HG02870 (cell line): Measurements from ENCODE around the gene MC5R.
"Not testable (repeated sequence)": the region's sequence is repeated elsewhere in the genome, so short reads cannot be mapped to it uniquely, and the experiment has no call there.

Experiments used
- ATAC-seq: cut with Tn5 transposase; IDR thresholded peaks from one replicate; pipeline ENCODE4 v1.9.1; 2021; ENCODE audit warnings: mild to moderate bottlenecking, moderate library complexity; ENCODE audit not compliant: unreplicated experiment

MC5R gene

DNA sequence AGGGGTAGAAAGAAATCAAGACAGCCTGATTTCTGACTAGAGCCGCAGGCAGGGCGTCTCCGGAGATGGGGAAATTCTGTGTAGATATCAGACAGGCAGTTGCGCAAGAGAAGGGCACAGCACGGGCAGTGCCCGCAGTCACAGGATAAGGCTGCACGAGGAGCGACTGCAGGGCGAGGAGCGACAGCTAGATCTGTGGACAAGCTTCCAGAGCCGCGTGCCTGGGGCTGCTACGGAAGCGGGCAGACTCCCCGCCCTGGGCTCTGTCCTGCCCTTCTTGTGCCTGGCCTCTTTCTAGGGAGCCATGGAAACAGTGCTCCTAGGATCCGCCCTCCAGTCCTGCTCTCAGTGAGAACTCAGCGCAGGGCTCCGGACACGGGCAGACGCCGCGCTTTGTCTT, 12.6 kb downstream of the MC5R start:
- no peak for ATAC-seq

DNA sequence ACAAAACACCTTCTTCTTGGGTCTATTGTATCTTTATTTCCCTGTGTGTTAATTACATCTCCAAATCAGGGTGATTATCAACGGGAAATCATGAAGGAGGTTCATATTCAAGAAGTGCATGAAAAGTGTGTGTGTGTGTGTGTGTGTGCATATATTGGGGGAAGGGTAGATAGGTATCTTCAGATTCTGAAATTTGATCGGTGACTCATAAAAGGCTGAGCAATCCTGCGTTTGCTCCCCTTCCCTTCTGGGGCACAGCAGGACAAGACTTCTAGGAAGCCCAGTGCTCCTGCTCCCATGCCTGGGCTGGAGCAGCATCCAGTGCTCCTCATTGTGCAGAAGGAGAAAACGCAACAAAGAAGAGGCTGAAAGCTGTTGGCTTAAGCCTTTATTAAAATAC, 25.8 kb downstream of the MC5R start:
- ATAC-seq = no peak

DNA sequence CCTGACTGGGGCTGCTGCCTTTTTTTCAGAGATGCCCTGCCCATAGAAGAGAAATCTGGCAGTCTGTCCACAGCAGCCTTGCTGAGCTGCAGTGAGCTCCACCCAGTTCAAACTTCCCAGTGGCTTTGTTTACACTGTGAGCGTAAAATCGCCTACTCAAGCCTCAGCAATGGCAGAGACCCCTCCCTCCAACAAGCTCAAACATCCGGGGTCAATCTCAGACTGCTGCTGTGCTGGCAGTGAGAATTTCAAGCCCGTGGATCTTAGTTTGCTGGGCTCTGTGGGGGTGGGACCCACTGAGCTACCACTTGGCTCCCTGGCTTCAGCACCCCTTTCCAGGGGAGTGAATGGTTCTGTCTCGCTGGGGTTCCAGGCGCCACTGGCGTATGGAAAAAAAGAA, 38.9 kb downstream of the MC5R start:
- not testable (repeated sequence) for ATAC-seq

DNA sequence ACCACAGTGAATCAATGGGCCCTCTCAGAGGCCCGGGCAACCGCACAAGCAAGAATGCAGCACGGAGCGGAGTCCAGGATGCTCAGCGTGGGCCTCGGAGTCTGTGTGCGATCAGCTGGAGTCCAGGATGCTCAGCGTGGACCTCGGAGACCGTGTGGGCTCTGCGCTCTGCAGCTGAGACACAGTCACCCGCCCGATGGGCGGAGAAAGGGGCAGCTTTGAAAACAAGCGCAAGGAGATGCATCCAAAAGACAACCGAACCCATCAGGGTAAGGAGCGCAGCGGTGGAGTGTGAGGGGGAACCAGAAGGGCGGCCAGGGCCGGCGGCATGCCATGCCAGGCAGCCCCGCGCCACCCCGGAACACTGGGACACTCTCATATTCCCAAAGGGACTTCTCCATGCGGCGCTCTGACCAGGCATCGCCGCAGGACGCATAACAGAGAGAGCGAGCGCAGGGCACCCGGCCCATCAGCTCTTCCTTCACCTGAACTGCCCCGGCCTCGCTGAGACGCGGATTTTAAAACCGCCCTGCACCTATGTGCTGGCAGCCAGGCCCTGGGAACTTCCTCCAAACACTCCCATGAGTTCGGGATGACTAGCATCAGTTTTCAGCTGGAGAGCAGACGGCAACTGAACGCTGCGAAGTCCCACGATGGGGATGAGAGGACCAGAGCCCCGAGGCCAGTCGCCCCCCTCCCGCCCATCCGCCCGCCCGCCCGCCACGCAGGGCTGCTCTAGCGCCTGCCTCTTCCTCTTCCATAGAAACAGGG, 44.7 kb downstream of the MC5R start:
- no peak for ATAC-seq

DNA sequence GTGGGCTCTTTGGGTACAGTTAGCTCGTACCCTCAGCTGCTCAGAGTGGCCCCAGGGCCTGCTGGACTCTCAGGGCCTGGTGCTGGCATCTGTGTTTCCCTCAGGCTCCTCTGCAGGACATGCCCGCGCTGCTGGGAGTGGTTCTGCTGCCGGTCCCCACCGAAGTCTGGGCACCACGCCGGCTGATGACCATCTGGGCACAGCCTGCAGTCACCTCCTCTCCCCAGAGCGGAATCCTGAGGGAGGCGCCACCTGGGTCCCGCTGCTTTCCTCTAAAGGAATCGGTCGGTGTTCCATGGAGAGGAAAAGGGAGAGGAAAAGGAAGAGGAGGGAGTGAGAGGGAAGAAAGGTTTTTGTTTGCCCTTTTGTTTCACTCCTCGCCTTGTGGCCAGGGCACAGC, 47.8 kb downstream of the MC5R start:
- no peak for ATAC-seq

DNA sequence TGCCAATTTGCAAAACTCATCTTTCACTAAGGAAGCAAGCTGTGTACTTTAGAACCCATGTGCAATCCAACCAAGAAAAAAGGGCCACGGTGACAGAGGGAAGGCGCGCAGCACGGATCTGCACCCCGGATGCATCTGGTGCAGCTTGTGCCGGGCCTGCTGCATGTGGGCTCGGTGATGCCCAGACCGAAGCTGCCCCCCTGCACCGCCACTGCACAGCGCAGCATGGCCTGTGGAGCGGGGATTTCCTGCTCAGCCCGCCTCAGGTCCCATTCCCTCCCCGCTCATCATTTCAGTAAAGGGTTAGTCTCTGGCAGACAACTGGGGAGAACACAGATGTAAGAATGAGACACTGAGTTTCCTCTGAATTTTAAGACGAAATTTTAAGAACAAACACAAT, 48.4 kb downstream of the MC5R start:
- ATAC-seq = no peak

DNA sequence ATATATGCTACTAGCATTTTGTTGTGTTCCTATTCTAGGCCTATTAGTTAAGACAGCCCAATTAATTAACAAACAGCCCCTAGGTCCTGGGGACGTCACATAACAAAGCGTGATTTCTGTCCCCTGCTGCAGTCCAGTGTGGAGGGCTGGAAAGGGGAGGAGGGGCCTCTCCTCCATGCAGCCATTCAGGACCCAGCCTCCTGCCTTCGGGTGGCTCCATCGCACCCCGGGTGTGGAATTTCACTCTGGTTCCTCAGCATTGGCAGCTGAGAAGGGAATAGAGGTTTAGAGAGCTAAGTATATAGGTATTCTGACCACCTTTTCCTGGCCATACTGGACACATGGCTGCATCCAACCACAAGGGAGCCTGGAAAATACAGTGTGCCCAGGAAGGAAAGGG, 49.0 kb downstream of the MC5R start:
- no peak for ATAC-seq

DNA sequence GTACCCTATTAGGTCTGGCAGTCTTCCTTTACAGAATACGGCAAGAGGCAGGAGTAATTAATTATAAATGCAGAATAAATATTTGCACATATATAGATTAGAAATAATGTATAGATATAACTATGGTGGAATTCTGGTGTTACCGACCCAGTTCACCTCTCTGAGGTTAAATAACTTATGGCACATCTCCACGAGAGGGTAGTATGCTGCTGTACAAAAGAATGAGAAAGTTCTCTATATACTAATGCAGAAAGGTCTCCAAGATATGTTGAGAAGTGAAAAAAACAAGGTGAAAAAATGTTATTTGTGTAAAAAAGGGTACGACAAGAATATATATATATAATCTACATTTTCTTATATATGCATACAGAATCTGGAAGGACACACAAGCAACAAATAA, 50.6 kb downstream of the MC5R start:
- ATAC-seq = no peak
